Common myeloid progenitor, CD34-positive (primary cell): ENCODE data around the gene CXCL17.

Experiments used
- CTCF ChIA-PET: fragments of 350-600 bp; sonication (Branson Sonifier 250); formaldehyde crosslinking; loops from one replicate; lab custom pipeline; 2021; ENCODE audit warnings: antibody characterized with exemption; lab: Charles Lee
- POLR2A ChIA-PET: fragments of 350-600 bp; sonication (Branson Sonifier 250); formaldehyde crosslinking; loops from one replicate; lab custom pipeline; 2021; ENCODE audit warnings: antibody characterized with exemption; lab: Charles Lee
- DNase-seq, 3 donors: peaks; one replicate each; pipeline versions ENCODE4 v3.0.0 to v3.0.0-alpha.2; 2013
- H3K27ac ChIP-seq, 2 experiments: 1 replicate in 1 of 2; 2 replicates in 1 of 2; pipeline ENCODE4 v1.7.0; 2013; ENCODE audit warnings: inconsistent platforms in 2 of 2, low read length in 2 of 2, mild to moderate bottlenecking in 2 of 2, low read depth in 1 of 2, moderate library complexity in 1 of 2; ENCODE audit not compliant: severe bottlenecking in 2 of 2, insufficient read depth in 1 of 2, poor library complexity in 1 of 2
- H3K27me3 ChIP-seq, 5 experiments: replicated peaks in 2 of 5; 1 replicate in 3 of 5; 2 replicates in 2 of 5; pipeline versions ENCODE4 v1.6.1 to v1.7.0; 2013; ENCODE audit warnings: low read length in 4 of 5, mild to moderate bottlenecking in 2 of 5, moderate library complexity in 2 of 5, inconsistent platforms in 1 of 5; ENCODE audit not compliant: insufficient read depth in 5 of 5, control insufficient read depth in 4 of 5
- H3K36me3 ChIP-seq, 4 experiments: 1 replicate in 2 of 4; 2 replicates in 2 of 4; pipeline versions ENCODE4 v1.6.1 to v1.7.0; 2013; ENCODE audit warnings: low read length in 3 of 4, control low read depth in 1 of 4, mild to moderate bottlenecking in 1 of 4; ENCODE audit not compliant: control insufficient read depth in 4 of 4, insufficient read depth in 4 of 4
- H3K4me1 ChIP-seq, 4 experiments: 1 replicate in 3 of 4; 2 replicates in 1 of 4; pipeline versions ENCODE4 v1.6.1 to v1.7.1; 2013; ENCODE audit warnings: low read length in 3 of 4, mild to moderate bottlenecking in 3 of 4, control low read depth in 1 of 4, inconsistent platforms in 1 of 4, moderate library complexity in 1 of 4; ENCODE audit not compliant: control insufficient read depth in 4 of 4, insufficient read depth in 4 of 4; ENCODE audit errors: control extremely low read depth in 1 of 4
- H3K4me3 ChIP-seq, 7 experiments: 1 replicate in 4 of 7; 2 replicates in 3 of 7; pipeline versions ENCODE4 v1.5.1 to v1.7.0; 2013; ENCODE audit warnings: mild to moderate bottlenecking in 7 of 7, low read length in 6 of 7, moderate library complexity in 6 of 7, inconsistent platforms in 2 of 7, low read depth in 2 of 7, control low read depth in 1 of 7; ENCODE audit not compliant: insufficient read depth in 4 of 7, control insufficient read depth in 1 of 7; ENCODE audit errors: extremely low read depth in 1 of 7
- H3K9me3 ChIP-seq, 5 experiments: 1 replicate in 4 of 5; 2 replicates in 1 of 5; pipeline versions ENCODE4 v1.6.1 to v1.7.1; 2013; ENCODE audit warnings: low read length in 4 of 5, mild to moderate bottlenecking in 2 of 5, inconsistent platforms in 1 of 5, low read depth in 1 of 5, moderate library complexity in 1 of 5; ENCODE audit not compliant: control insufficient read depth in 4 of 5, insufficient read depth in 2 of 5; ENCODE audit errors: control extremely low read depth in 1 of 5
- WGBS: methylation state at CpG from one replicate; pipeline ENCODE4 v1.1.5; 2013; ENCODE audit not compliant: insufficient coverage; 5-methylcytosine and 5-hydroxymethylcytosine counted together

CXCL17 gene

DNA sequence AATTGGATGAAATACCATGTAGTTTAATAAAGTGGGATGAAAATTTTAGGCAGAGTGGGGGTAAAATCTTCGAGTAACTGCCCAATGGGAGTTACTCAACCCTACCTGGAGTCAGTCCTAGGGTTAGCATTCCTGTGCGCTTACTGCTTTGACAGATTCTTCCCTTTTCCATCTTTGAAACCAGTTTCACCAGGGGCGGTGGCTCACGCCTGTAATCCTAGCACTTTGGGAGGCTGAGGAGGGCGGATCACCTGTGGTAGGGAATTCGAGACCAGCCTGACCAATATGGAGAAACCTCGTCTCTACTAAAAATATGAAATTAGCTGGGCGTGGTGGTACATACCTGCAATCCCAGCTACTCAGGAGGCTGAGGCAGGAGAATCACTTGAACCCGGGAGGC is 37.0 kb upstream of the CXCL17 start:
- H3K4me3 ChIP-seq, result no peak overlapping the region
- no peak overlapping the region for H3K27ac ChIP-seq
- WGBS, result 100% methylated on average over 8 of the region's 9 CpGs
- ChIA-PET POLR2A (no interaction called here), CTCF (no interaction called here)
- DNase-seq, result no peak
- H3K36me3 ChIP-seq, result no peaks in the 10 kb centered on the region
- no peaks in the 10 kb centered on the region for H3K27me3 ChIP-seq
- H3K4me1 ChIP-seq, result peaks cover 0 to 3% (median 1%) of the 10 kb centered on the region in 4 experiments
- no peaks in the 10 kb centered on the region for H3K9me3 ChIP-seq

DNA sequence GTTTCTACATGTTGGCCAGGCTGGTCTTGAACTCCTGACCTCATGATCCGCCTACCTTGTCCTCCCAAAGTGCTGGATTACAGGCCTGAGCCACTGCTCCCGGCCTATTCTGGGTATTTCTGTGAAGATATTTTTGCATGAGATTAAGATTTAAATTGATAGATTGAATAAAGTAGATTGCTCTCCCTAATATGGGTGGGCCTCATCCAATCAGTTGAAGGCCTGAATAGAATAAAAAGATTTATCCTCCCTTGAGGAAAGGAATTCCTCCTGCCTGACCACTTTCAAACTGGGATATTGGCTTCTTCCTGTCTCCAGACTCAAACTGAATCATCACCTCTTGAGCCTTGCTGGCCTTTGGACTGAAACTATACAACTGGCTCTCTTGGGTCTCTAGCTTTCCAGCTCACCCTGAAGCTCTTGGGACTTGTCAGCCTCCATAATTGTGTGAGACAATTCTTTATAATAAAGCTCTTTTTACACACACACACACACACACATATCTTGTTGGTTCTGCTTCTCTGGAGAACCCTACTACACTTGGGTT is 36.1 kb upstream of the CXCL17 start:
- Histone ChIP-seq H3K4me1 (peaks cover 0 to 3% (median 1%) of the 10 kb centered on the region in 4 experiments), H3K27me3 (no peaks in the 10 kb centered on the region), H3K27ac (no peak overlapping the region), H3K9me3 (no peaks in the 10 kb centered on the region), H3K36me3 (no peaks in the 10 kb centered on the region), H3K4me3 (no peak overlapping the region)
- CTCF ChIA-PET, result no interaction called here
- no peak for DNase-seq
- 100% methylated on average over 2 of the region's 2 CpGs for WGBS
- POLR2A ChIA-PET, result interaction anchor here (0.6 kb wide), 1 partner anchor 495 kb away, joined by 4 read pairs; no protein-coding TSS in a partner anchor

DNA sequence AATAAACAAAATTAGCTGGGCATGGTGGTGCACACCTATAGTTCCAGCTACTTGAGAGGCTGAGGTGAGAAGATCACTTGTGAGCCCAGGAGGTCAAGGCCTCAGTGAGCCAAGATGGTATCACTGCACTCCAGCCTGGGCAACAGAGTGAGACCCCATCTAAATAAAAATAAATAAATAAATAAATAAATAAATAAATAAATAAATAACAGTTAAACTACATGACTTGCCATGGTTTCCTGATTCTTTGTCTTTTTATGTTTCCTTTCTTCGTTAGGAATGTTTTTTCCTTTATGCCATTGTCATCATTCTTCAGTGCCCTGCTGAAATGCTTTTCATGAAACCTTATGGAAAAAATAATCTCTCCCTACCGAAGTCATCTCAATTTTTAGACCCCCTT is 35.2 kb upstream of the CXCL17 start:
- Histone ChIP-seq H3K36me3 (no peaks in the 10 kb centered on the region), H3K27ac (no peak overlapping the region), H3K4me1 (peaks cover 0 to 3% (median 1%) of the 10 kb centered on the region in 4 experiments), H3K9me3 (no peaks in the 10 kb centered on the region), H3K27me3 (no peaks in the 10 kb centered on the region), H3K4me3 (no peak overlapping the region)
- DNase-seq, result no peak
- POLR2A ChIA-PET, result no interaction called here
- 100% methylated on average over 1 of the region's 2 CpGs for WGBS
- CTCF ChIA-PET, result no interaction called here

DNA sequence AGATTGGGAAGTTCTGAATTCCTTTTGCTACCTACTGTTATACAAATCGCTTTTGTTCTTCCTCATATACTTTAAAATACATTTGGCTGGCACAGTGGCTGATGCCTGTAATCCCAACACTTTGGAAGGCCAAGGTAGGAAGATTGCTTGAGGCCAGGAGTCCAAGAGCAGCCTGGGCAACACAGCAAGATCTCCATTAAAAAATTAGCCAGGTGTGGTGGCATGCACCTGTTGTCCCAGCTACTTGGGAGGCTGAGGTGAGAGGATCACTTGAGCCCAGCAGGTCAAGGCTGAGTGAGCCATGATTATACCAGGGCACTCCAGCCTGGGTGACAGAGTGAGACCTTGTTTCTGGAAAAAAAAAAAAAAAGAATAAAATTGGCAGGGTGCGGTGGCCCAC is 34.4 kb upstream of the CXCL17 start:
- CTCF ChIA-PET, result no interaction called here

DNA sequence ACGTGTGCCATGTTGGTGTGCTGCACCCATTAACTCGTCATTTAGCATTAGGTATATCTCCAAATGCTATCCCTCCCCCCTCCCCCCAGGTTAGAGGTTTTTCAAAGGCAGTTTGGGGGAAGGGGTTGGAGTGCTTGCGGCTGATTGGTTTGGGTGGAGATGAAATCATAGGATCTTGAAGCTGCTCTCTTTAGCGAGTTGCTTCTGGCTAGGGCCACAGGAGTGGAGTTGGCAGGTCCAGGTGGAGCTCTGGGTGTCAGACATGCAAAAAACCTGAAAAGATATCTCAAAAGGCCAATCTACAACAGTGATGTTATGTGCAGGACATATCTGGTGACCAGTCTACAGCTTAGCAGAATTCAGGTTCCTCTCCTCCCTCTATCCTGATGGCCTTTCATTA is 32.6 kb upstream of the CXCL17 start:
- no peak for DNase-seq
- Histone ChIP-seq H3K4me3 (no peak overlapping the region), H3K9me3 (no peaks in the 10 kb centered on the region), H3K27me3 (no peaks in the 10 kb centered on the region), H3K4me1 (no peaks in the 10 kb centered on the region), H3K36me3 (no peaks in the 10 kb centered on the region), H3K27ac (no peak overlapping the region)
- WGBS, result 100% methylated on average over 1 of the region's 4 CpGs
- ChIA-PET CTCF (interaction anchor here (0.9 to 1.3 kb wide), 4 partner anchors 9 to 121 kb away, joined by 3 to 5 read pairs (median 4); no protein-coding TSS in a partner anchor), POLR2A (no interaction called here)

More for the DNA sequence above, 34.4 kb upstream of the CXCL17 start:
- peaks cover 0 to 3% (median 1%) of the 10 kb centered on the region in 4 experiments for H3K4me1 ChIP-seq
- POLR2A ChIA-PET, result no interaction called here
- H3K9me3 ChIP-seq, result no peaks in the 10 kb centered on the region
- DNase-seq, result no peak
- H3K36me3 ChIP-seq, result no peaks in the 10 kb centered on the region
- H3K27me3 ChIP-seq, result no peaks in the 10 kb centered on the region
- no peak overlapping the region for H3K4me3 ChIP-seq
- H3K27ac ChIP-seq, result no peak overlapping the region
- no CpG with 5 or more reads among the region's 2 CpGs for WGBS

DNA sequence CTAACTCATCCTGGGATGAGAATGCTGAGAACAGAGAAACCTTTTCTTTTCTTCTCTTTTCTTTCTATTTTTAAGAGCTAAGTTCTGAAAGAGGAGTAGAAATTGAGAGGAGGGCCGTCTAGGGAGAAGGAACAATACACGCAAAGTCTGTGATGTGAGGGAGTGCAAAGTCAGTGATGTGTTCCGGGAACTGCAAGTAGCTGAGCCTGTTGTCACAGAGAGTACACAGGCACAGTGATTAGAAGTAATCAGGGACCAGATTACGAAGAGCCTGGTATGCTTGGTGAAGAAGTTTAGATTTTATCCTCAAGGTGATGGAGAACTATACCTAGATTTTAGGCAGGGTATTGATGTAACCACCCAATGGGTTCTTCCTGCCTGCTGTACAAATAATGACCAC is 32.0 kb upstream of the CXCL17 start:
- H3K27me3 ChIP-seq, result no peaks in the 10 kb centered on the region
- DNase-seq, result no peak
- H3K9me3 ChIP-seq, result no peaks in the 10 kb centered on the region
- no peak overlapping the region for H3K4me3 ChIP-seq
- peaks cover 0 to 3% (median 1%) of the 10 kb centered on the region in 4 experiments for H3K4me1 ChIP-seq
- ChIA-PET CTCF (interaction anchor here (0.9 to 1.3 kb wide), 4 partner anchors 9 to 121 kb away, joined by 3 to 5 read pairs (median 4); no protein-coding TSS in a partner anchor), POLR2A (no interaction called here)
- H3K36me3 ChIP-seq, result no peaks in the 10 kb centered on the region
- WGBS, result 97% methylated on average over 3 of the region's 4 CpGs
- no peak overlapping the region for H3K27ac ChIP-seq

DNA sequence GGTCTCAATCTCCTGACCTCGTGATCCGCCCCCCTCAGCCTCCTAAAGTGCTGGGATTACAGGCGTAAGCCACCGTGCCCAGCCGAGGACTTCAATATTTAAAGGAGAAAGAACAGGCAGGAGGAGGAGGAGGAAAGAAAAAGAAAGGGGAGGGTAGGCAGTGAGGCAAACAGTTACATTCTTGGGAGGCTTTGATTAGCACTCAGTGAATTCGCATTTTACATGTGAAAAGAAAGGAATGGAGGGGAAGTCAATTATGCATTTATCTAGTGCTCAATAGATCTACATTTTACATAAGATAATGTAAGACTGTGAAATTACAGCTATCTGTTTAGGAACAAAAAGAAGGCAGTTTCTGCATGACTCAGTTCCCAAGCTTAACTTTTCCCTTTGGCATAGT is 30.9 kb upstream of the CXCL17 start:
- no peaks in the 10 kb centered on the region for H3K9me3 ChIP-seq
- H3K27me3 ChIP-seq, result no peaks in the 10 kb centered on the region
- POLR2A ChIA-PET, result no interaction called here
- H3K36me3 ChIP-seq, result no peaks in the 10 kb centered on the region
- CTCF ChIA-PET, result interaction anchor here (1.4 kb wide), 1 partner anchor 23 kb away, joined by 3 read pairs; no protein-coding TSS in a partner anchor
- DNase-seq, result no peak
- 100% methylated on average over 3 of the region's 6 CpGs for WGBS
- H3K4me3 ChIP-seq, result no peak overlapping the region
- no peak overlapping the region for H3K27ac ChIP-seq
- H3K4me1 ChIP-seq, result peaks cover 0 to 6% (median 3%) of the 10 kb centered on the region in 4 experiments
